GM19035 (cell line): ENCODE results near the gene DZIP1.

Experiments
- ATAC-seq: cut with Tn5 transposase; IDR thresholded peaks from one replicate; pipeline ENCODE4 v1.9.1; 2021; ENCODE audit not compliant: unreplicated experiment

The DZIP1 gene

DNA sequence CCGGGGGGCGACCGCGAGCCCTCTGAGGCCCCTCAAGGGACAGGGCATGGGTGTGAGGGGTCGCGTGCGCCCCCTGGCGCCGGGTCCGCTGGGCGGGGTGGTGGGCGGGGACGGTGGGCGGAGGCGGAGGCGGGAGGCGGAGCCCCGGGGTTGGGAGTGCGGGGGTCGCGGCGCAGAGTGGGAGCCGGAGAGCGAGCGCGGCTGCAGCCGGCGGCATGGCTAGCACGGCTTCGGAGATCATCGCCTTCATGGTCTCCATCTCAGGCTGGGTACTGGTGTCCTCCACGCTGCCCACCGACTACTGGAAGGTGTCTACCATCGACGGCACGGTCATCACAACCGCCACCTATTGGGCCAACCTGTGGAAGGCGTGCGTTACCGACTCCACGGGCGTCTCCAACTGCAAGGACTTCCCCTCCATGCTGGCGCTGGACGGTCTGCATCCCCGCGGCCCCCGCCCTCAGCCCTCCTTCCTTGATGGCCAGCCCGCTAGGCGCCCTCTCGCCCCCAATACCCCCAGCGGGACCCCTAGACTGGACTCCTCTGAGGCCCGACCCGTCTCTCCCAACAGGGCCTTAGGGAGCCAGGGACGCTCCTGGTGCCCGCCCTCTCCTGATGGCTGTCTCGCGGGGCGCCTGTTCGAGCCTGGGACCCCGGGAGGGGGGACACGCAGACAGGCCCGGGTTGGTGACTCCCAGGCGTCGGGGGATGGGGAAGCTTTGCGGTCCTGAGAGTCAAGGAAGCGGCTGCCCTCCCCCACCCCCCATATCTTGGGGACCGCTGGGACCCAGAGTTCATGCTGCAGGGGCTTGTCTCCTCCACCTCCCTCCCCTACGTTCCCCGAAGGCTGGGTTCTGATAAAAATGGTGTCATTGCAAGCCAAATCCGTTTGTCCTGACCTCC, 91.7 kb downstream of the DZIP1 start, which contains the start of gene CLDN10:
CLDN10 (plus strand) TSS at position 182 of the 903 bp plus-strand sequence; CDS start at position 216, 34 bp downstream.
- ATAC-seq = no peak

DNA sequence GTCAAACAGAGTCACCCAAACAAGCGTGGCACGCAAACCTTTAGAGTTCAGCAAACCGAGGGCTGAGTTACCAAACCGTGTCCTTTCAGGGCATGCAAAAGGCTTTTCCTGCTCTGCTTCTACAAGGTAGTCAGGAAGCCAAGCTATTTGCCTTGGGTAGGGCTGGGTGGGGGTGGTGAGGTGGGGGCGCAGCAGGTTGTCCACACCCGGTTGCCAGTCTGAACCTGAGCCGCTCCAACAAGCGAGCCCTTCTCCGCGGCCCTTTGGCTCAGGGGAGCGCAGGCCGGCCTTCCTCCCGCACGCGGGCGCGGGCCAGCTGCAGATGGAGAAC, 92.3 kb downstream of the DZIP1 start:
- no peak for ATAC-seq

GRCh38 chr13:95547531-95548167, 96.9 kb downstream of the DZIP1 start:
- no peak for ATAC-seq

- ATAC-seq = no peak
These were observed 97.6 kb downstream of the DZIP1 start for GRCh38 chr13:95546919-95547318.

GRCh38 chr13:95544293-95544692, 100.2 kb downstream of the DZIP1 start:
- ATAC-seq = no peak

DNA sequence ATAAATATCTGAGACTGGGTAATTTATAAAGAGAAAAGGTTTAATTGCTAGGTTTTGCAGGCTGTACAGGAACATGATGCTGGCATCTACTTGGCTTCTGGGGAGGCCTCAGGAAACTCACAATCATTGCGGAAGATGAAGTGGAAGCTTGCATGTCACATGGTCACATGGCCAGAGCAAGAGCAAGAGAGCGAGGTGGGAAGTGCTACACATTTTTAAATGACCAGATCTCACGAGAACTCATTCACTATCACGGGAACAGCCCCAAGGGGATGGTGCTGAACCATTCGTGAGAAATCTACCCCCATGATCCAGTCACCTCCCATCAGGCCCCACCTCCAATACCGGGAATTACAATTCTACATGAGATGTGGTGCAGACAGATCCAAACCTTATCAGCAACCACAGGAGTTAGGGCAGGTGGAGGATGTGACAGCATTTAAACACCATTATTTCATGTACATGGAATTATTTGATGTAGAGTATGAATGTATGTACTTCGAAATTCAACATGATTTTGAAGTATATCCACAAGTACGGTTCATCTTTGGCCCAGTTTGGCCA, 102.5 kb downstream of the DZIP1 start:
- no peak for ATAC-seq

DNA sequence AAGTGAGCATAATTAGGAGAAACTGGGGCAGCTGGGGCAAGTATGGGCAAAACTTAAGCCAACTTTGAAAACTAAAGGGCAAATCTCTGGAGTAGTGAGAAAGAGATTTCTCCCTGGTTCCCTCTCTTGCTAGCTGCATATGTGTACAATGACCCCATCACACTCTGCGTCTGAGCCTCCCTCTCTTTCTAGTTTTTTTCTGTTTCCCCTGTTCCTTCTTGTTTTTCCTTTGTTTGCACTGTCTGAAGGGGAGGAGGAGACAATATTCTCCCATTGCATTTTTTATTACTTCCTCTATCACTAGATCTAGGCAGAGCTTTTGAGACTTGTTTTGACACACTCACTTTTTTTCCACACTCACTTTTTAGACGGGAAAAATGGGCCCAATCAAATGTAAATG, 103.2 kb downstream of the DZIP1 start:
- ATAC-seq = no peak

- ATAC-seq = no peak
These were observed 103.6 kb downstream of the DZIP1 start for GRCh38 chr13:95540888-95541287.

- ATAC-seq = no peak
These were observed 107.8 kb downstream of the DZIP1 start for GRCh38 chr13:95536632-95537241.

DNA sequence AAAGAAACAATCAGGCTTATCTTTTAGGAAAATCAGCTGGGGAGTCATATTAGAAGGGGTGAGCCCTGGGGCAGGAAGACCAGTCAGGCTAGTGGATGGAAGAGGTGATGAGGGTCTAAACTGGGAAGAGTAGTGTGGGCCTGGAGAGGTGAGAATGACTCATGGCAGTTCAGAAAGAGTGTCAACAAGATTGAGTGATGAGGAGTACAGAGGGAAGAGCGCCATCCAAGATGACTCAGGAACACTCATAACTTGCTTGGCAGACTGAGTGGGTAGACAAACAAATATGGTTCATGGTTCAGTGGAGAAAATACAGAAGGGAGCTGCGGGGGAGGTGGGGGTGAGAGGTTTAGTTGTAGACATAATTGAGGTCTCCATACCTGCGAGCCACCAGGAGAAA, 109.3 kb downstream of the DZIP1 start:
- no peak for ATAC-seq

DNA sequence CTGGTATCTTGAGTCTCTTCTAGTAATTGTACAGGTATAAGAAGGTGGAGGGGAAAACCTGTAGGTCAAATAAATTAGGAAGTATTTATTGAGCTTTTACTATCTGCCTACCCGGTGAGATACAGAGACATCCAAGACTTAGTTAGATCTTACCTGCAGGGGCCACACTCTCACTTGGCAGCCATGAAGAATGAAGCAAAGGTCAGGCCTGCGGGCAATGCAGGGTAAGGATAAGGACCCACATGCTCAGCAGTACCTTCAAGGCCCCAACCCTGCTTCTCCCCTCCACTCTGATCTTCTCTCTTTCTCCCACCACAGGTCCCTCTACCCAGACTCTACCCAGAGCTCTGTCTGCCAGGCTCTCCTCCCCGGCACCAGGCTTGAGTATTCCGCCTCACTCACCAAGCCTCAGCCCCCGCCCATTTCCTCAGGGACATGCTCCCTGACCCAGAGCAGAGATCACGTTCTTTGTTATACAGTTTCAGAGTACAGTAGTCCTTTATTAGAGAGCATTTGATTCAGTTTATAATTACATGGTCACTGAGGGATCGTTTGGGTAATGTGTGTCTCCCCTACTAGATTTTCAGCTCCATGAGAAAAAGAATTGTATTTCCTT, 110.9 kb downstream of the DZIP1 start:
- no peak for ATAC-seq

GRCh38 chr13:95530178-95530577, 114.3 kb downstream of the DZIP1 start:
- ATAC-seq = no peak
